Endothelial cell of umbilical vein (primary cell): Measurements from ENCODE around the gene LOXHD1. TPM values are rescaled to one million over a fixed set of nuclear protein-coding genes. Genes with fewer than 3 reads are reported as not detected.

Source experiments
- BruUV-seq: library from RNA; stranded (reverse); fragments of 400-500 nt; replicated peaks from 2 replicates; lab custom pipeline; 2021; lab: Mats Ljungman, UMichigan
- CTCF ChIA-PET: fragments of 300-600, 350-600 bp; sonication (Branson Sonifier 250); formaldehyde crosslinking; loops from one replicate; lab custom pipeline; 2021; ENCODE audit warnings: antibody characterized with exemption, inconsistent platforms; lab: Charles Lee
- POLR2A ChIA-PET: fragments of 300-600, 350-600 bp; sonication (Branson Sonifier 250); formaldehyde crosslinking; loops from one replicate; lab custom pipeline; 2021; ENCODE audit warnings: antibody characterized with exemption, inconsistent platforms; lab: Charles Lee
- DNase-seq: peaks from one replicate; pipeline ENCODE4 v3.0.0-alpha.2; 2011; ENCODE audit warnings: low read depth, low spot score
- FAIRE-seq: peaks from 2 replicates; lab custom pipeline; 2011; peaks lifted over from hg19 to GRCh38; lab: Jason Lieb, UNC
- H2AFZ ChIP-seq: 2 replicates; pipeline ENCODE4 v1.6.0; 2012; ENCODE audit warnings: low read depth, low read length, control low read depth, inconsistent platforms
- H3K27ac ChIP-seq: 2 replicates; pipeline ENCODE4 v1.5.1; 2011; ENCODE audit warnings: low read depth, mild to moderate bottlenecking, control low read depth, low read length, moderate library complexity; ENCODE audit not compliant: insufficient read depth
- H3K27me3 ChIP-seq, 2 experiments: 2 replicates each; pipeline versions ENCODE4 v1.6.0 to v1.6.1; 2011; ENCODE audit warnings: low read length in 2 of 2, mixed read lengths in 1 of 2; ENCODE audit not compliant: control insufficient read depth in 2 of 2, insufficient read depth in 2 of 2
- H3K36me3 ChIP-seq, 2 experiments: 2 replicates in 1 of 2; 3 replicates in 1 of 2; pipeline ENCODE4 v1.5.1; 2011; ENCODE audit warnings: low read length in 2 of 2, mild to moderate bottlenecking in 1 of 2, moderate library complexity in 1 of 2; ENCODE audit not compliant: control insufficient read depth in 2 of 2, insufficient read depth in 2 of 2; ENCODE audit errors: extremely low read depth in 1 of 2
- H3K4me1 ChIP-seq: 3 replicates; pipeline ENCODE4 v1.5.1; 2011; ENCODE audit warnings: mild to moderate bottlenecking, low read length; ENCODE audit not compliant: control insufficient read depth, insufficient read depth; ENCODE audit errors: extremely low read depth
- H3K4me2 ChIP-seq: 2 replicates; pipeline ENCODE4 v1.6.1; 2011; ENCODE audit warnings: low read length, control low read depth, mixed read lengths; ENCODE audit not compliant: insufficient read depth
- H3K4me3 ChIP-seq, 3 experiments: fragments of 200-600 bp in 1 of 3; sonication (generic), shearing (Covaris generic) in 1 of 3; replicated peaks in 1 of 3; 2 replicates each; pipeline ENCODE4 v1.5.1; 2011 to 2016; ENCODE audit warnings: control low read depth in 3 of 3, low read length in 3 of 3, mild to moderate bottlenecking in 2 of 3, inconsistent platforms in 1 of 3, low read depth in 1 of 3, moderate library complexity in 1 of 3; ENCODE audit not compliant: insufficient read depth in 1 of 3
- H3K79me2 ChIP-seq: 2 replicates; pipeline ENCODE4 v1.6.0; 2012; ENCODE audit warnings: low read length, inconsistent platforms; ENCODE audit not compliant: control insufficient read depth, insufficient read depth
- H3K9ac ChIP-seq: replicated peaks from 2 replicates; pipeline ENCODE3; 2011; ENCODE audit warnings: low read length, control low read depth; ENCODE audit not compliant: insufficient read depth; ENCODE audit errors: extremely low read depth
- H3K9me1 ChIP-seq: replicated peaks from 3 replicates; pipeline ENCODE4 v1.6.0; 2011; ENCODE audit warnings: mild to moderate bottlenecking, low read length; ENCODE audit not compliant: control insufficient read depth, insufficient read depth; ENCODE audit errors: extremely low read depth
- H3K9me3 ChIP-seq: replicated peaks from 2 replicates; pipeline ENCODE4 v1.5.1; 2012; ENCODE audit warnings: low read length, inconsistent platforms; ENCODE audit not compliant: control insufficient read depth, insufficient read depth
- H4K20me1 ChIP-seq: replicated peaks from 2 replicates; pipeline ENCODE3; 2011; ENCODE audit warnings: mild to moderate bottlenecking, low read length; ENCODE audit not compliant: control insufficient read depth, insufficient read depth; ENCODE audit errors: extremely low read depth
- CTCF ChIP-seq, 2 donors: IDR thresholded peaks; 1 replicate in 1 of 2; 2 replicates in 1 of 2; pipeline ENCODE4 v1.5.1; 2011; ENCODE audit warnings: low read length in 2 of 2, mild to moderate bottlenecking in 2 of 2, moderate library complexity in 2 of 2, control low read depth in 1 of 2, inconsistent platforms in 1 of 2, low read depth in 1 of 2; ENCODE audit not compliant: insufficient read depth in 1 of 2; ENCODE audit errors: extremely low read depth in 1 of 2
- EZH2 ChIP-seq: IDR thresholded peaks from 2 replicates; pipeline ENCODE4 v1.6.1; 2012; ENCODE audit warnings: borderline replicate concordance, low read depth, mild to moderate bottlenecking, moderate library complexity, low read length, inconsistent platforms; ENCODE audit not compliant: severe bottlenecking
- FOS ChIP-seq: IDR thresholded peaks from 2 replicates; pipeline ENCODE4 v1.6.1; 2011; ENCODE audit warnings: mild to moderate bottlenecking, low read length, moderate library complexity, borderline replicate concordance; ENCODE audit not compliant: insufficient read depth
- GATA2 ChIP-seq: IDR thresholded peaks from 2 replicates; pipeline ENCODE4 v1.7.0; 2011; ENCODE audit warnings: low read depth, mild to moderate bottlenecking, moderate library complexity, mixed read lengths, low read length; ENCODE audit not compliant: insufficient read length, insufficient read depth
- JUN ChIP-seq: IDR thresholded peaks from 2 replicates; pipeline ENCODE4 v1.6.1; 2011; ENCODE audit warnings: borderline replicate concordance, low read depth; ENCODE audit not compliant: insufficient read length, insufficient read depth
- MAX ChIP-seq: IDR thresholded peaks from 2 replicates; pipeline ENCODE4 v1.6.1; 2011; ENCODE audit not compliant: insufficient read depth, insufficient read length
- MYC ChIP-seq: IDR thresholded peaks from one replicate; pipeline ENCODE4 v1.6.1; 2011; ENCODE audit warnings: mild to moderate bottlenecking, low read depth, low read length
- POLR2A ChIP-seq: IDR thresholded peaks from 2 replicates; pipeline ENCODE4 v1.6.1; 2012; ENCODE audit warnings: low read depth, mild to moderate bottlenecking, control low read depth, low read length
- POLR2AphosphoS5 ChIP-seq: IDR thresholded peaks from 2 replicates; pipeline ENCODE4 v1.6.1; 2012; ENCODE audit warnings: low read depth, mild to moderate bottlenecking, control low read depth, low read length, moderate library complexity; ENCODE audit not compliant: insufficient read depth
- dilution Hi-C: fragments of 300-500 bp; cut with MboI; formaldehyde crosslinking; loops from one replicate; pipeline ENCODE4 v1.15.0; 2019; ENCODE audit warnings: low sequenced_read_pairs; ENCODE audit not compliant: extremely low pct_ligation_motif_present
- intact Hi-C: fragments of 100-400 bp; cut with micrococcal nuclease; formaldehyde crosslinking; loops from one replicate; pipeline ENCODE4 v1.10.0; 2022
- polyA plus RNA-seq, 4 experiments: library from polyadenylated mRNA; depleted of rRNA in 3 of 4; stranded (reverse) in 3 of 4; unstranded in 1 of 4; fragments of >200 nt; gene quantifications; 2 replicates each; pipeline versions ENCODE4 v1.2.1 to v1.2.3, GENCODE V29; 2011 to 2012; ENCODE audit warnings: missing spikeins in 1 of 4
- total RNA-seq: library from RNA; stranded (reverse); gene quantifications from 2 replicates; pipeline ENCODE4 v1.2.3, GENCODE V29; 2021

The LOXHD1 gene
- total and polyA plus RNA-seq, 2 donors (not counting 3 experiments of a cell fraction or from before 2014, with no cell fraction given) = not detected

GRCh38 chr18:46516555-46516954 lies 140.5 kb downstream of the LOXHD1 start:
- TF ChIP-seq MAX = no peak
- TF ChIP-seq POLR2A = no peak
- TF ChIP-seq EZH2 = no peak
- TF ChIP-seq POLR2AphosphoS5 = no peak
- TF ChIP-seq GATA2 = no peak
- no peak for TF ChIP-seq CTCF (IDR thresholded peaks at IDR 0.05; ENCODE audit: extremely low read depth in 1 of 2, insufficient read depth in 1 of 2, low read depth in 1 of 2, low read length in 2 of 2)
- no peak for TF ChIP-seq MYC
- TF ChIP-seq FOS = no peak
- no peak for TF ChIP-seq JUN

More at GRCh38 chr18:46516555-46516954, 140.5 kb downstream of the LOXHD1 start:
- no peaks in the 10 kb centered on the region for H3K9me3 ChIP-seq
- no peaks in the 10 kb centered on the region for H4K20me1 ChIP-seq
- BruUV-seq = no TSS peak
- POLR2A ChIA-PET = no interaction called here
- dilution Hi-C loops = no loop called here
- FAIRE-seq (no peak), DNase-seq (no peak)
- H3K27me3 ChIP-seq = no peaks in the 10 kb centered on the region
- no peak overlapping the region for H3K27ac ChIP-seq
- H3K4me3 ChIP-seq = no peak overlapping the region
- H3K36me3 ChIP-seq = no peaks in the 10 kb centered on the region
- no peaks in the 10 kb centered on the region for H3K9me1 ChIP-seq
- H3K9ac ChIP-seq = no peak overlapping the region
- H3K4me1 ChIP-seq = no peaks in the 10 kb centered on the region
- H2AFZ ChIP-seq = no peak overlapping the region
- no peak overlapping the region for H3K4me2 ChIP-seq
- CTCF ChIA-PET = no interaction called here
- no peaks in the 10 kb centered on the region for H3K79me2 ChIP-seq
- intact Hi-C loops = no loop called here
